ENCODE results near the gene CDRT4.
"Not testable (repeated sequence)": the region's sequence is repeated elsewhere in the genome, so short reads cannot be mapped to it uniquely, and the experiment has no call there.

CDRT4 gene

DNA sequence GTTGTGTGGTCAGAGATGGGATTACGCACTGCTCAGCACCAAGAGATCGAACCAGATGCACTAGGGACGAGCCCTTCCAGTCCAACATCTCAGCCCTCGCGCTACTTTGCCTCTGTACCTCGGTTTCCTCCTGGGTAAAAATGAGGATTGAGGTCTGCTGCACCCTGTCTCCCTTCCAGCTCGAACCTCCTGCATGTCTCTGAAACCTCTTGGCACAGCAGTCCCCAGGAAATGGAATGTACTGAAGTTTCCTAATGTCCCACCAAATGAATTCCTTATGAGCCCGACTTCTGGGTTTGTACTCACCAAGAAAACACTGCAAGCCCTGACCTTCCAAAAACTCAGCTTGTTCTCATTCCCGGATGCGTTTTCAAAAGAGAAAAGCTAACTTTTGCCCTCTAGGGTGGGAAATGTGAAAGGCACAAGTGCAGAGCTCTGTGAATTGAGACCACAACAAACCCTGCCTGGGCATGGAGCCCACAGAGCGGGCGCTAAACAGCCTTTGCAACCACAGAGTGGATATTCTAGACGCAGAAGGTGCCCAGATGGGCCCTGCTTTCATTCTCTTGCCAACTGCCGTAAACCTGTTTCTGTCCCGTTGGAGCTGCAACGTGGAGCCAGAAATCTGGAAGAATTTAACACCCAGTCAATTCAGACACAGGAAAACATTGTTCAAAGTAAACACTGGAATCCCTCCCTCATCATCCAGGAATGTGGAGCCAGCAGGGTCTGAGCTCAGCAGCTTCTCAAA is 10.3 kb downstream of the CDRT4 start:
- DNase-seq: peak in 12 of 14 donors; percentile 51 to 88 (median 76)

DNA sequence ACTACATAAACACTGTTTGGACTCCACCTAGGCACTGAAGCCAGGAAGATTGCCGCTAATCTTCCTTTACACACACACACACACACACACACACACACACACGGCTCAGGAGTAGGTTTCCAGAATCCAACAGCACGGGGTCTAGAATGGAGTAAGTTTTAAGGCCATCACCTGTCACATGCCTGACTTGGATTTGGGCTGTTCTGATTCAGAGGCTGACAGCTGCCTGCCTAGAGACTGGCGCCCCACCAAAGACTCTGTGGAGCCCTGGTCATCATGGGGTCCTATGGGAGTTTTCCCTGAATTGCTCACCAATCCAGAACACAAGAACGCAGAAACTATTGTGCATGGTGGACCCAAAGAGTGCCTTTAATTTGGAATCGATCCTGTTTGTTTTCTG is 10.9 kb downstream of the CDRT4 start:
- DNase-seq: no peak

DNA sequence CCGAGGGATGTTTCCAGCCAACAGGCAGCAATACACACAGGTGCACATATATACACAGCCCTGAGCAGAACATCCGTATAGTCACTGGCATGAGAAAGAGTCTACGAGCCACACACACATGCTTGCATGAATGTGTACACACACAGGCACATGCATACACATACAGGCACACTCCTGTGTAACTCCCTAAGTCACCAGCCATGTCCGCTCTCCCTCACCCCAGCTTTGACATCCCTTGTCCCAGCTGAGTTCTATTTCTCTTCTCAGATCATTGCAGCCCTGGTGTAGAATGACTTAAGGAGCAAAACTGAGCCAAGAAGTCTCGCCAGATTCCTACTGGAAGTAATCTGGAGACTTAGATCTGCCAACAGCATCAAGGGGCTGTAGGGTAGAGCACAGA is 13.1 kb downstream of the CDRT4 start:
- DNase-seq: no peak

DNA sequence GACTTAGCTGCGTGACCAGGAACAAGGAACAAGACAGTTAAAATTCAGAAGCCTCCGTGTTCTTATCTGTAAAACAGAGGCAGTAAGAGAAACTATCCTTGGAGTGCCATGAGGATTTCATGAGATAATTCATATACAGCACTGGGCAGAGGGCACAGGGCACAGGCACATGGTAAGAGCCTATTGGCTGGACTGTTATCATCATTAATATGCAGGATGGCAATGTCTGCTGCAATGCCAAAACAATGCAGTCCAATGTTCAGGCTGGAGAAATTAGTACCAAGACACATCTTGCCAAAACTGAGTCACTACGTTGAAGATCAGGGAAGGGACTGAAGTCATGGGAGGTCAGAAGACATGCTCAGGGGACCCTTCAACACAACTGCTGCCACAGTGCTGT is 13.6 kb downstream of the CDRT4 start:
- peak in 9 of 14 donors; percentile 2 to 54 (median 30) for DNase-seq

DNA sequence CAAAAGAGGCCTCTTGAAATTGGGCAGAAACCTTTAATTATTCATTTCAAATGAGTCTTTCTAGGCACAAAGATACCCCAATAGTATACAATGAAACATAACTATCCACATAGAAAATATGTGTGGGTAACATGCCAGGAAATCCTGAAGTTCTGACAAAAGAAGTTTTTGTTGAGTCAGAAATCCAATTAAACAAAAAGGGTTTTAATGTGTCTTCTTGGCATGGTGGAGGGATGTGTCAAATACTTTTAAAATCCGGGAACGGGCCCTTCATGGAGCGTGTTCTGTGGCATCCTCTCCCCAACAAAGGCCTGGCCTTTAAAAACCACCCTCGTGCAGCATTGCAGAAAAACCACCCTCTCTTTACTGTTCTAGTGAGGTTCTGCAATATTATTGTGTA is 14.2 kb downstream of the CDRT4 start:
- peak in 1 of 14 donors; percentile 12 for DNase-seq

DNA sequence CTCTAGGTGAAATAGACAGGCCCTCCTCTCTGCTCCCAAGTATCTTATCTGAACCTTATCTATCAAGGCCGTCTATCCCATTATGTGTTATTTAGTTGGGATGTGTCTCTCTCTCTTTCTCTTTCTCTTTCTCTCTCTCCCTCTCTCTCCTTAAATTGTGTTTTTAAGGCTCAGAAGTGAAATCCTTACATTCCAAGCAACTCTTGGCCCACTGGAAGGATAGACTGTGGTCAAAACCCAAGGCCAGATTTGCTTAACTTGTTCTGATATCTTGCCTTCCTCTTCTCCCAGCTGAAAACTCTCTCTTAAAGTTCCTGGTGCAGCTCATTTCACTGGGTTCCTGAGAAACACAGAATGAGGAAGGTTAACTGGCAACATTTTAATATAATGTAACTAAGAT is 14.7 kb downstream of the CDRT4 start:
- no peak for DNase-seq

DNA sequence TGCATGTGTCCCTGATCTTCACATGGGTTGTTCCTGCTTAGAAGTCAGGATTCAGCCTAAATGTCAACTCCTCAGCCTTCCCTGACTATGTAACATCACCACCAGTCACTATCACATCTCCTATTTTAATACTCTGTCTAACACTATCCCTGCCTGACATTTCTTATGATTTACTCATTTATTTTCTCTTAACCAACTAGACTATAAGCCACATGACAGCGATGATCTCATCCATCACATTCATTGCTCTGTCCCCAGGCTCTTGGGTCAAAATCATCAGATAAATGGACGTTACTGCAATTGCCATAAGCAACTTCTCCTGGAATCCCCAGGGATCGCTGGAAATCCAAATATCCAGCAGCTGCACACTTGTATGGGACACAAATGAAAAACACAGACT is 15.7 kb downstream of the CDRT4 start:
- no peak for DNase-seq

DNA sequence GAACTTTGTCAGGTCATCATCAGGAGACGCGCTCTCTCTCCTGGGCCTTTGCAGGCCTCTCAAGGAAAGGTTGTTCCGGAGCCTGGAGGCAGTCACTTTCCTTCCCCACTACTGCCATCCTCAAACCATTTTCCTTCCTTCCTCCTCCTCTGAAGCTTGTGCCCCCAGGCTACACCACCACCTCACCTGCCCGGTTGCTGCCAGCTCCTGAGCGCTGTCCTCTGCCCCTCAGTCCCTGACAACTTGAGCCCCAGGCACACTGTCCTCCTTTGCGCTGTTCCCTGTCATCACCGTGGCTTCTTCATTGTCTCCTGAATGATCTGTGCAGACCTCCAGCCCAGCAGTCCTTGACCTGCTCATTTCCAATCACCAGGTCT is 18.9 kb downstream of the CDRT4 start:
- no peak for DNase-seq

DNA sequence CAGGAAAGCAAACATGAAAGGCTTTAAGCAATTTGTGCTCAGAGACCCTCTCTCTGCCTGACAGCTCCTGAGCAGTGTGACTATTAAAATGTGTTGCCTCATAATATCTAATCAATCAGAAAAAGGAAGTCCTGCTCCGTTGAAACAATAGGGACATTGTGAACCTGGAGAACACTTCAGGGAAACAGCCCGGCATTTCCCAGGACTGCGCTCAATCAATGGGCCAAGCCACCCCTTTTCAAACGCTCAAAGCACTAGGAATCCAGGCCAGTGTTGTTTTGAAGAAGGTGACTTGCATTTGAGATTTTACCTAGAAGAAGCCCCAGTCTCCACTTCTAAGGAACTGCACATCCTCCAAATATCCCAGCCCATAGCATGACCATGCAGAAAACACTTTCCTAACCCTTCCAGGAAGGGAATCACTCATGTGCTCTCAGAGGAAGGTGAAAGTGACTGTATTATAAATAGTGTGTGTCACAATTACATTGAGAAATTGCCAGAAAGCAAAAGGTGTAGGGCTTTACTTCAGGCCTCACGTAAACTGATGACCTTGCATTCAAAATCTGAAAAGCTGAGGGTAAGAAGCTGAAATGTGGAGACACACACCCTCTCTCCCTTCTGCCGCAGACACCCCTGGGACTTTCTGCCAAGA is 19.4 kb downstream of the CDRT4 start:
- no peak for DNase-seq

DNA sequence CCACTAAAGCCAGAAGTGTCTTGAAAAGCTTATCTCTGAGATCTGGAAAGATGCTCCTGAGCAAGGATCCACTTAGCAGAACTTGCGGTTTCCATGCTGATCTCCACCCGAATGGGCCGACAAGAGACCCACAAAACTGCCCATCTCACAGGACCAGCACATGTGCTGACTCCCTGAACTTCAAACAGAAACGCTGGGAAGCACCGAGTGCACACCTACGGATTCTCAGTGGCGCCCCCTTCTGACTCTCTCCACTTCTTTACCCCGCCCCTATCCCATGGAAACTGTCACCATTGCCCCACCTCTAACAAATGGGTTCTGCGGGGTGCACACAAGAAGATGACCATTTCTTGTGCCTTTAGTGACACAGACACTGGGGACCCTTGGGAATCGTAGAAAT is 21.4 kb downstream of the CDRT4 start:
- DNase-seq: no peak

DNA sequence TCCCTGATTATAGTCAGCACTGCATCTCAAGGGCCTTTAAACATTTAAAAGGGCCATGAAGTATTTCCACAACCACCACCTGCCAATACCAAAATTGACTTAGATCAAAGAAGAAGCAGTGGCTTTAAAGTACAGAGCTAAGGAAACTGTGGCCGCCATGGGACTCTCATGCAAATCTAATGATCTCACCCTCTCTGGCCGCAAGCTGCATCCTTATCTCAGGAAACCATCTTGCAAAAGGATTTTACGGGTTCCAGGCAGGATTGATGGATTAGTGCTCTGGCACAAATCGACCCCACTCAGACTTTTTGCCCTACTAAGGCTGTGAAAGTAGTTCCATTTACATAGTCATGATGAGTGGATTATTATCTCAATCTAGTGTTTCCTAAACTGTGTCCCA is 22.6 kb downstream of the CDRT4 start:
- no peak for DNase-seq

DNA sequence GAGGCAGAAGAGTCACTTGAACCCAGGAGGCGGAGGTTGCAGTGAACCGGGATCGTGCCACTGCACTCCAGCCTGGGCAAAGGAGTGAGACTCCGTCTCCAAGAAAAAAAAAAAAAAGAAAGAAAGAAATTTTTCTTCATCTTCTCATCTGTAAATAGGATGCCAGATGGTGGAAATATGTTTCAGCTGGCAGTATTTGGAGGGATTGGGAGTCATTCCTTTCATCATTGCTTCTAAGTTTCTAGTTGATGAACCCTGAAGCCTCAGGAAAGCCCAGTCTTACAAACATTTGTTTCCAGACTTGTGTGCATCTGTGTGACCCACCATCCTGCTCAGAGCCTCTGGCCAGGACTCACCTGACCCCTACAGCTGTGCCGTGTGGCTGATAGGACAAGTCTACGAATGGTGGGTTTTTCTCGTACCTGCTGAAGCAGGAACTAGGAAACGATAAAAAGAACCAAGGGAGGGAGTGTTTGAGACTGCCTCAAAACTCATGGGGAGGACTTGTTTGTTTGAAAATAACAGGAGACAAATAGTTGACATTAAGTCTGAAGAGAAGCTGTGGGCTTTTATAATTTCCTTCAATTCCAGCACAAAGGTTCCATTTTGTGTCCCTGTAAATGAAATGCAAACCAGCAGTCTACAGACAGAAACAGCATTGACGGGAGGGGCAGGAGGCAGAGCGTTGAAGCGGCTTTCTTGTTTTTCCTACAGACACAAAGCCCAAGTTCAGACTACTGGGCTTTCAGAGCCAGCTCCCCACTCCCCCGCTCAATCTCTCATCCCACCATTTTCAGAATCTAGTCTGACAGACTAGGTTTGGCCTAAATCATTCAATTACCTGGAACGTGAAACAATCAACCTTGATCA is 24.9 kb downstream of the CDRT4 start:
- peak in 7 of 14 donors; percentile 18 to 55 (median 23) for DNase-seq

DNA sequence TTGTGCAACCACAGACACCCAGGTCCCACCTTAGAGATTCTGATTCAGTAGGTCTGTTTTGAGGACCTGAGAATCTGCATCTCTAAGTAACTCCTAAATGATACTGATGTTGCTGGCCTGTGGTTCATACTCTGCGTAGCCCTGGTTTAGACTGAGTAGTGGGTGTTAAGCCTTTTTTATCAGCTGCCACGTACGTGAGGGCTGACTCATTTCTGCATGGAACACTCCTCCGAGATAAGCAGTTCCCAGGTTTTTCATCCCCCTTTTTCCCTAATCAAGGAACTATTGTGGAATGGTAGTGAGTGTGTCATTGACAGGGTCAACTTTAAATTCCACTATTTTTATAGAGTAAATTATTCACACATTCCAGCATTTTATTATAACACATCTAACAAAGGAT is 26.1 kb downstream of the CDRT4 start:
- DNase-seq: no peak

DNA sequence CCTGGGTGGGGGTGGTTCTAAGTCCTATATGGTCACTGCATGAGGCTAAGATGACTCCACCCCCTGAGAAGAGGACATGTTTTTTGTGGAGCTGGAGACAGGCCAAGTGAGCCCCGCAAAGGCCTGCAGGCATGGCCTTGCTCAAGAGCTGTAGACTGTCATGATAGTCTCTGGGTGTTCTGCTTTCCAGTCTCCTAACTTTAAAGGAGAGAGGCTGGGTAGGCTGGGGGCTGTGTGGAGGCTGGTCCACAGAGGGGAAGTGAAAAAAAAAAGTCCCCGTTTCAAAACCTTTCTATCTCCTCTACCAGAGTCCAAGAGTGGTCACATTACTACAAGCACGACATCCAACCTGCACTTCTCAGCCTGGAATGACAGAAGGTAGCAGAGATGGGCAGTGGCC is 27.1 kb downstream of the CDRT4 start:
- DNase-seq: no peak

DNA sequence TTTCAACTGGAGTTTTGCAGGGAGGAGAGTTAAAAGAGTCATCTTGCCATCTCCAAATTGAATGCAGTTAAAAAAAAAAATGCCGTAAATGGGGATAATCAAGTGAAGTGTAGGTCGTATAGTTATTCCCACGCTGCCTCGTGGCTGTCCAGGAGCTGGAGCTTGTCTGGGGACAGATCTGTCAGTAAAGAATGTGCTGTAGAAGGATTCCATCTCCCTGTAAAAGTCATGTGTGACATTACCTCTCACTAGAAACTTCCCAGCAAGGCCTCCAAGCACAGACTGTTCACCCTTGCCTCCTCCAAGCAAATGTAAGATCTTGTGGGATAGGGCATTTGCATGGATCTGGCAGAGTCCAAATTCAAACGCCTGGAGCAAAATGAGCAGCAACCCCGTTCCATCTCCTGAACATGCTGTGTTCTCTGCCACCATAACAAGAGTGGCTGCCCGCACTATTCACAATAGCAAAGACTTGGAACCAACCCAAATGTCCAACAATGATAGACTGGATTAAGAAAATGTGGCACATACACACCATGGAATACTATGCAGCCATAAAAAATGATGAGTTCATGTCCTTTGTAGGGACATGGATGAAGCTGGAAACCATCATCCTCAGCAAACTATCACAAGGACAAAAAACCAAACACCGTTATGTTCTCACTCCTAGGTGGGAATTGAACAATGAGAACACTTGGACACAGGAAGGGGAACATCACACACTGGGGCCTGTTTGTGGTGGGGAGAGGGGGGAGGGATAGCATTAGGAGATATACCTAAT is 28.0 kb downstream of the CDRT4 start:
- not testable (repeated sequence) for DNase-seq

DNA sequence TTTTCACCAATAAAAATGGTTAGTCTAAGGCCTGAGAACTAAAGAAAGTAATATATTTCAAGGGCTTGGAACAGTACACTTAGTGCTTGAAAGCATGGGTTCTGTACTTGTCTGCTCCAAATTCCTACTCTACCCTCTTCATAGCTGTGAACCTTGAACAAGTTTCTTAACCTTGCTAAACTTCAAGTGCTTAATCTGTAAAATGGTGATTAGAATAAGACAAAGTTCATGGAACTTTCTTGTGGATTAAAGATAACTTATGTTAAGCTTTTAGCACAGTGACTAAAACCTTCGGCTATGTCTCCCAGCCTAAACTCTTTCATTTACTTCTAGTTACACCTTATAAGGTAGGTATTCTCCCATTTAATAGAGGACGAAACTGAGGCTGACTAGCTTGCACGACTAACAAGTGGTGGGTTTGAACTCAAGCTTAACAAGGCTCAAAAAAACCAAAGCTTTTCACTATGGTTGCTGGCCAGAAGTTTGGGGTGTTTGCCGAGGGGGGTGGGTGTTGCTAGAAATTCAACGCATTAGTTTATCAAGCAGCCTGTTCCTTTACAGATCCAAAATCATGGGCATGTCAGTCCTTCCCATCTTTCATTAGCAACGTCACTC is 28.8 kb downstream of the CDRT4 start:
- no peak for DNase-seq

DNA sequence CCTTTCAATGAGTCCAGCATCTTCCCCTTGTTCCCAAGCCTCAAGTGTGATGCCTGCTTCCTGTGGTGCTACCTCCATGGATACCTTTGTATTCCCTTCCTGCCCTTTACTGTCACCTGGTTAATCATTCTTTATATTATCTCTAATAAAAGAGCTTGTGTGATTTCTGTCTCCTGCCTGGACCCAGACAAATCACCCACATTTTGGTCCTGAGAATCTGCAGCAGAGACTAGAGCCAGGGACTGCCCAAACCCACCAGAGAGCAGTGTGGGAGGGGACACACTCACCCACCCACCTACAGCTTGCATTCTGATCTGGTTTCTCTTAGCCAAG is 30.2 kb downstream of the CDRT4 start:
- DNase-seq: no peak

DNA sequence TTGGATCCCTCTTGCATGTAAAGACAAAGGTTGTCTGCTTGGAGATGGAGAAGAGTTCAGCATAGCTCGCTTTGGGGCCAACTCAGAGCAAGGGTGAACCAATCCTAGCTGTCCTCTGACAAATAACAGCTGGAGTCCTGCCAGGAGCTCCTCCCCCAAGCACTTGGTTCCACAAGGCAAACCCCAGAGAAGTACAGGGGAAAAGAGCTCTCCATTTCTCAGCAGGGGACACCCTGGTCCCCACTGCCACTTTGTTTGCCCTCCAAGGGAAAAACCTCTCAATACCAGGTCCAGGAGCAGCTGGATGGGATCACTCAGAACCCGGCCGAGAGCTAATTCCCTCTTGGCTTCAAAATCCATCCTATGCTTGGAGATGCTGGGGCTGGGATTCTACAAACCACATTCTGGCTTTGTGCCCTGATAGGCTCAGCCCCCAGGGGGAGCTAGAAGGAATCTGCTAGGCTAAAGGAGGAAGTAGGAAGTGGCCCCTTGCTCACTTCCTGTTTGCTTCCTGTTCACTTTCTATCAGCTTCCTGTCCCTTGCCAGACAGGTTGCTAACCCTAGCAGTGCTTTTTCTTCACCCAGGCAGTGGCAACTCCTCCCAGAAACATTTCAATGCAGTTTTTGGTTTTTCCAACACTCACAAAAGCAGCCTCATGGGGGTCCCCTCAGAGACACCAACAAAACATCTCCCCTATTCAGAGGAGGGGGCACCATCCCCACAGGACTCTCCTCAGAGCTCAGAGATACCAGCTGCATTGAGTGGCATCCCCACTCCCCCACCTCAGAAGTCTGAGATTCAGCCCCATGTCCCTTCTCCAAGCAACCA is 30.7 kb downstream of the CDRT4 start:
- DNase-seq: peak in 9 of 14 donors; percentile 19 to 68 (median 54)

DNA sequence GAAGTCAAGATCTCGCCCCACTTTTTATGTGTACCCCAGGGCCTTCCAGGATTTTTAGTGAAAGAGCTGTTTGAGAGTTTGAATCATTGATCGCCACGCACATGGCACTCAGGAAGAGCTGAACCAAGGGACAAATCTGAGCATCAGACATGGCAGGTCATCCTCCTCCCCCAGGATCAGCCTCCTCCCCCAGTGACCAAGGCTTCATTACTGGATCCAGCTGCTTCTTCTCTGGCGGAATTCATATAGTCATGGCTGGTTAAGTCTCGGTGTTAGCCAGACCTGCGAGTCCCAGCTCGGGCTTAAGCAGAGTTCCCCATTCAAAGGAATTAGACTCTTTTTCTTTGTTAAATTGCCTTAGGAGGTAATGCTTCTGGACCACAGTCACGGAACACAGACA is 32.5 kb downstream of the CDRT4 start:
- no peak for DNase-seq

DNA sequence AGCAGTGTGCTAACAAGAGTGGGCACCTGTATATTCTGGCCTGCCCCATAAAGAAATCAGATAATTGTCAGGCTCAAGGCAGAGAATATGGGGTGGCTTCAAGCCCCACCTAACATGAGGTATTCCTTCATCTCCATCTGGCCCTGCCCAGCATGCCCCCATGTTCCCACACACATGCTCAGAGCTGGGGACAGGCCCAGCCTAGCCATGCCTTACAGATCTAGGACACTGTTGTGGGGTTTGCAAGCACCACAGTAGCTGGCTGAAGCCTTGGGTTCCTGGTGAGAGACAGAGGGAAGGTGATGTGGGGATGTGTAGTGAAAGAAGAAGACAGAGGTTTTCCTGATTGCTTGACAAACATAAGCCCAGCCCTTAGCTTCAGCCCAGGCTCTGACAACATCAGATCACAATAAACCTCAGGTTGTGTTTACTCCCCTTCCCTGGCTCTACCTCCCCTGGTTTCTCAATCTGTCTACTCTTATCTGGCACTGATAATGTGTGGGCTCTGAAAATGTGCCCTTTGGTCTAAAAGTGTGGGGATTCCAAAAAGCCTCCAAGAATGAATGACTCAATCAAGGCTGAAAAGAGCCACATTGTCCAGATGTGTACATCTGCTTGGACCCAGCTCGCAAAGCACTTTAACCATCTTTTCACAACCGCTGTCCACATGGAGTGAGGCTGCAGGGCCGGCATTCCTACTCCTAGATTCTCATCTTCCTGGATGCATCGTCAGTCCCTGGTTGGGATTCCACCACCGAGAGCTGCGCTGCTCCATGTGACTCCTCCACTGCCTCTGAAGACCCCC is 34.4 kb downstream of the CDRT4 start:
- peak in 1 of 14 donors; percentile 73 for DNase-seq
